Pancreas (tissue), 10 donors: ENCODE data around the gene ANO10. TPM values are rescaled to one million over a fixed set of nuclear protein-coding genes. Genes with fewer than 3 reads are reported as not detected.

Source experiments
- ATAC-seq, 4 donors: fragments of 200-7000 bp; cut with Tn5 transposase; one replicate each; pipeline versions ENCODE4 v1.8.0 to v1.9.1; 2020; ENCODE audit warnings: mild to moderate bottlenecking in 4 of 4, moderate library complexity in 4 of 4
- DNase-seq, 6 donors: peaks; one replicate each; pipeline ENCODE4 v3.0.0-alpha.2; 2020
- FAIRE-seq: peaks from 2 replicates; lab custom pipeline; 2012; peaks lifted over from hg19 to GRCh38; lab: Jason Lieb, UNC
- H3K27ac ChIP-seq, 4 donors: fragments of 200-600 bp; sonication (generic); 1 replicate in 3 of 4; 2 replicates in 1 of 4; pipeline versions ENCODE4 v1.5.0 to v1.8.0; 2020
- H3K27me3 ChIP-seq, 4 donors: fragments of 200-600 bp; one replicate each; pipeline ENCODE4 v1.8.0; 2021
- H3K36me3 ChIP-seq, 3 donors: fragments of 200-600 bp; sonication (generic) in 1 of 3; one replicate each; pipeline versions ENCODE4 v1.5.0 to v1.8.0; 2020 to 2021
- H3K4me1 ChIP-seq, 3 donors: fragments of 200-600 bp; one replicate each; pipeline ENCODE4 v1.8.0; 2021
- H3K4me3 ChIP-seq, 4 donors: fragments of 200-600 bp; sonication (generic) in 2 of 4; one replicate each; pipeline versions ENCODE4 v1.5.0 to v1.8.0; 2020 to 2021
- H3K9me3 ChIP-seq, 4 donors: fragments of 200-600 bp; one replicate each; pipeline ENCODE4 v1.8.0; 2021
- WGBS, 2 donors: extraction: QIAGEN DNeasy Blood & Tissue Kit; methylation state at CpG; one replicate each; pipeline ENCODE4 v1.1.7; 2013; 5-methylcytosine and 5-hydroxymethylcytosine counted together
- intact Hi-C, 3 donors: fragments of 100-400 bp; cut with DNase I; formaldehyde crosslinking; loops; one replicate each; pipeline versions ENCODE4 v1.11.1 to v1.14.2; 2022
- polyA plus RNA-seq, 2 donors: library from polyadenylated mRNA; stranded (reverse); fragments of 200-250 nt; gene quantifications; one replicate each; pipeline ENCODE4 v1.2.3, GENCODE V29; 2013
- total RNA-seq, 6 donors: library from RNA; stranded (reverse); fragmentation: NEBNext Ultra II Directional in 4 of 6; extraction: Animal tissue kit (Norgen Biotek cat#: 25700) in 4 of 6; gene quantifications; one replicate each; pipeline versions ENCODE4 v1.2.1 to v1.2.4, GENCODE V29; 2021 to 2023
- TF ChIP-seq, protein P1 (sequence below), 4 donors: fragments of 200-600 bp; sonication (generic) in 3 of 4; IDR thresholded peaks; one replicate each; pipeline versions ENCODE4 v1.5.0 to v1.8.0; 2021; ENCODE audit warnings: antibody characterized with exemption in 4 of 4
- donor health status: healthy with polysubstance abuse.
- donor health status: DM: no; HTN: no; CAD: no; lungs with moderate emphysema.
- donor health status: DM: no; HTN: no; CAD: no.
- donor health status: control.
- donor health status: control.
- donor health status: Bipolar disorder and iron deficiency.
- donor health status: DM: yes; HTN: yes; CAD: no.
- donor health status: DM: no; HTN: no; CAD: no.
- donor health status: DM: no; HTN: no; CAD: no.
- donor health status: DM: yes; HTN: yes; CAD: no.

Gene ANO10
- total and polyA plus RNA-seq, 8 donors, result 7.2 to 17.6 (median 10.1) TPM

- ATAC-seq, result peak in 3 of 4 donors; percentile 6 to 20 (median 9)
- Histone ChIP-seq H3K27ac (peak overlapping the region; percentile 75 to 84 (median 84)), H3K9me3 (no peaks in the 10 kb centered on the region), H3K4me1 (peaks cover 32 to 41% (median 32%) of the 10 kb centered on the region in 3 donors), H3K4me3 (no peak overlapping the region), H3K36me3 (no peaks in the 10 kb centered on the region), H3K27me3 (no peaks in the 10 kb centered on the region)
- intact Hi-C loops, result no loop called here
- TF ChIP-seq, protein P1, sequence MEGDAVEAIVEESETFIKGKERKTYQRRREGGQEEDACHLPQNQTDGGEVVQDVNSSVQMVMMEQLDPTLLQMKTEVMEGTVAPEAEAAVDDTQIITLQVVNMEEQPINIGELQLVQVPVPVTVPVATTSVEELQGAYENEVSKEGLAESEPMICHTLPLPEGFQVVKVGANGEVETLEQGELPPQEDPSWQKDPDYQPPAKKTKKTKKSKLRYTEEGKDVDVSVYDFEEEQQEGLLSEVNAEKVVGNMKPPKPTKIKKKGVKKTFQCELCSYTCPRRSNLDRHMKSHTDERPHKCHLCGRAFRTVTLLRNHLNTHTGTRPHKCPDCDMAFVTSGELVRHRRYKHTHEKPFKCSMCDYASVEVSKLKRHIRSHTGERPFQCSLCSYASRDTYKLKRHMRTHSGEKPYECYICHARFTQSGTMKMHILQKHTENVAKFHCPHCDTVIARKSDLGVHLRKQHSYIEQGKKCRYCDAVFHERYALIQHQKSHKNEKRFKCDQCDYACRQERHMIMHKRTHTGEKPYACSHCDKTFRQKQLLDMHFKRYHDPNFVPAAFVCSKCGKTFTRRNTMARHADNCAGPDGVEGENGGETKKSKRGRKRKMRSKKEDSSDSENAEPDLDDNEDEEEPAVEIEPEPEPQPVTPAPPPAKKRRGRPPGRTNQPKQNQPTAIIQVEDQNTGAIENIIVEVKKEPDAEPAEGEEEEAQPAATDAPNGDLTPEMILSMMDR (IDR thresholded peaks at IDR 0.05), result no peak
- FAIRE-seq, result no peak
- no peak for DNase-seq
These were observed 232.9 kb downstream of the ANO10 start for GRCh38 chr3:43388915-43389314.

DNA sequence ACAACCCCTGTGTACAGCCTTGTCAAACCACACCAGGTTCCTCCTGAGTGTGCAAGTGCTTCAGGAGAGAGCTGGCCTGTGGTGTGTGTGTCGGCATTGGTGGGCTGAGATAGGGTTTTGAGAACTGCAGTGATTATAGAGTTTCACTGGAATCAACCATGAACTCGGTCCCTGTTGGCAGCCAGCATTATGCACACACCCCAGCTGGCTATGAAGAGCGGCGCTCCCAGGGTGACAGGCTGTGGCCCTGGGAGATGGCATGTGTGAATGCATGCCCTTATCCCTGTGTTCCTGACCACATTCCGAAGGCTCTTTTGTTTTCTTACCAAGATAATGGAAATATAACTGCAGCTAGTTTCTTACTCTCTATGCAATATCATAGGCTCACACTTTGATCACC, 233.6 kb downstream of the ANO10 start:
- 37 to 45% methylated on average over 5 of the region's 5 CpGs for WGBS, 2 donors
- TF ChIP-seq, protein P1 (IDR thresholded peaks at IDR 0.05), result no peak
- H3K4me1 ChIP-seq, result peaks cover 32 to 41% (median 32%) of the 10 kb centered on the region in 3 donors
- H3K27ac ChIP-seq, result peak overlapping the region; percentile 75 to 84 (median 84)
- DNase-seq, result peak in 4 of 6 donors; percentile 35 to 69 (median 50)
- no peak overlapping the region for H3K4me3 ChIP-seq
- no peaks in the 10 kb centered on the region for H3K27me3 ChIP-seq
- H3K9me3 ChIP-seq, result no peaks in the 10 kb centered on the region
- no peak for FAIRE-seq
- ATAC-seq, result peak in 3 of 4 donors; percentile 42 to 61 (median 53)
- intact Hi-C loops, result no loop called here
- H3K36me3 ChIP-seq, result no peaks in the 10 kb centered on the region

DNA sequence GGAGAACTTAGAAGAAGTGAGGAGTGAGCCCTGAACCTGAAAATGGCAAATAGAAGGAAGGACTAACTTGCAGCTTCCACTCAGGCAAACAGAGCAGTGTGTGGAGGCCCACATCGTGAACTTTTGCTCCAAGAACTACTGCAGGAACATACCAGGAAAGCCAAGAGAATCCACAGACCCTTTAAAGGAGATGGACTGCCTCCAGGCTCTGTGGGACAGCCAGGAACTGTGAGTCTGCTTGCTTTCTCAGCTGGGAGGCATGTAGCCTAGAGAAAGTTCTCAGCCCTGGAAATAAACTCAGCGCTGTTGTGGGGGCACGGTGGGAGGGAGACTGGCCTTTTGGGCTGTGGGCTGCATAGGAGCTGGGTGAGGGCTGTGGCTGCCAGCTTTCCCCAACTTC, 242.5 kb downstream of the ANO10 start:
- no peak for FAIRE-seq
- peak in 1 of 4 donors; percentile 19 for ATAC-seq

DNA sequence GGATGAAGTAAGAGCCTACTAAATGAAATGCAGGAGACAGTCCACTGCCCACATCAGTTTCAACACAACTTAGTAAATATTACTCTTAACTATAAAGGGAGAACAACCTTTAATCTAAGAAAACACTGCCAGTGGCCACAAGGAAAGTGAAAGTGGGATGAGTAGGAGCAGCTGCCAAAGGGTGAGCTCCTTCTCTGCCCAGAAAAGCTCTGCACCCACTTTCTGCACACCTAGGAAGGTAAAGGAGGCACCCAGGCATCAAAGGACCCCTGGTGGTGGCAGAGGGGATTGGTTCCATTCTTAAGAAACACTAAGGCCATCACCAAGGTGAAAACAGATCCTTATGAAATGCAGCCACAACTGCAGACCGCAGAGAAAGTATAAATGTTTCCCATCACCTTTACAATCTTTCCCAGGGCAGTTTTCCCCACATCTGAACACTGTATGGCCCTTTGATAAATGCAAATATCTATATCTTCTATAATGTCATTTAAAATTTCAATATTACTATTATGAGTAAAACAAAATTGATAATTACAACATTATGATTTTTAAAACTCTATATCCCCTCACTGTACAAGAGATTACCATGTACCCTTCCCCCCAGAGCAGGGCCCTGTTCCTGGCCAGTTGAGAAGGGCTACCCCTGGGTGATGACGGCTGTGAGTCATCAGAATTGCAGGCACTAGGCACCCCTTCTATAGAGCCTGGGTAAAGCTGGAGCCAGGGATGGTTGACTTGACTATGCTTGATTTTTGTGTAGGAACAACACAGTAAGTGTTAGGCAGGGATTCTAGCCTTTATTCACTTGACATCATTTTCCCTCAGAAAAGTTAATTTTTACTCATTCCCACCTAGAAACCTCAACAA, 243.5 kb downstream of the ANO10 start:
- DNase-seq, result peak in 4 of 6 donors; percentile 48 to 71 (median 54)
- TF ChIP-seq, protein P1 (IDR thresholded peaks at IDR 0.05), result peak; percentile 60 to 74 (median 72)
- H3K27me3 ChIP-seq, result no peaks in the 10 kb centered on the region
- H3K4me1 ChIP-seq, result peaks cover 0 to 6% (median 0%) of the 10 kb centered on the region in 3 donors
- no peaks in the 10 kb centered on the region for H3K9me3 ChIP-seq
- no peaks in the 10 kb centered on the region for H3K36me3 ChIP-seq
- no peak overlapping the region for H3K4me3 ChIP-seq
- ATAC-seq, result peak; percentile 85 to 99 (median 96)
- intact Hi-C loops, result loop anchor here in 1 of 3 donors (5.0 kb wide), 1 partner anchor 221 kb away; no protein-coding TSS in a partner anchor
- no peak overlapping the region for H3K27ac ChIP-seq
- no peak for FAIRE-seq
- WGBS, 2 donors, result 67 to 69% methylated on average over 2 of the region's 2 CpGs

More for the DNA sequence above, 242.5 kb downstream of the ANO10 start:
- Histone ChIP-seq H3K4me3 (no peak overlapping the region), H3K27me3 (no peaks in the 10 kb centered on the region), H3K27ac (no peak overlapping the region), H3K36me3 (no peaks in the 10 kb centered on the region), H3K9me3 (no peaks in the 10 kb centered on the region), H3K4me1 (peaks cover 0 to 6% (median 0%) of the 10 kb centered on the region in 3 donors)
- no peak for DNase-seq
- 74 to 83% methylated on average over 3 of the region's 3 CpGs for WGBS, 2 donors
- intact Hi-C loops, result loop anchor here in 1 of 3 donors (5.0 kb wide), 1 partner anchor 222 kb away; no protein-coding TSS in a partner anchor
- TF ChIP-seq, protein P1 (IDR thresholded peaks at IDR 0.05), result no peak
